NCI-H1092 treated with DMSO at 0.1 percent for 48 hours (cell line): ENCODE data around the gene DEDD2.

Experiments used
- DNase-seq: peaks from one replicate; lab custom pipeline; 2025; lab: John Stamatoyannopoulos, UW

DEDD2 gene

GRCh38 chr19:42198676-42199439 is 18.6 kb downstream of the DEDD2 start:
- no peak for DNase-seq

GRCh38 chr19:42197375-42197817 is 20.1 kb downstream of the DEDD2 start:
- DNase-seq = no peak

GRCh38 chr19:42196011-42197001 is 21.2 kb downstream of the DEDD2 start:
- no peak for DNase-seq

- no peak for DNase-seq
Measured at GRCh38 chr19:42193706-42194105, 23.8 kb downstream of the DEDD2 start.

- DNase-seq = no peak
Measured at GRCh38 chr19:42193294-42193693, 24.2 kb downstream of the DEDD2 start.

- DNase-seq = peak; percentile 12
Measured at GRCh38 chr19:42191855-42192254, 25.6 kb downstream of the DEDD2 start.

- DNase-seq = no peak
Measured at GRCh38 chr19:42191330-42191729, 26.1 kb downstream of the DEDD2 start.

GRCh38 chr19:42189133-42189532 is 28.3 kb downstream of the DEDD2 start:
- DNase-seq = no peak

GRCh38 chr19:42188665-42189064 is 28.8 kb downstream of the DEDD2 start:
- no peak for DNase-seq

GRCh38 chr19:42185277-42185676 is 32.2 kb downstream of the DEDD2 start:
- DNase-seq = no peak

- peak; percentile 64 for DNase-seq
Measured at GRCh38 chr19:42184401-42184861, 33.0 kb downstream of the DEDD2 start.

GRCh38 chr19:42178791-42179674 is 38.4 kb downstream of the DEDD2 start:
- DNase-seq = peak; percentile 27

- no peak for DNase-seq
Measured at GRCh38 chr19:42177686-42178019, 39.8 kb downstream of the DEDD2 start.

- DNase-seq = peak; percentile 91
Measured at GRCh38 chr19:42176990-42177685, 40.3 kb downstream of the DEDD2 start.

- no peak for DNase-seq
Measured at GRCh38 chr19:42176649-42176989, 40.9 kb downstream of the DEDD2 start.

- peak; percentile 30 for DNase-seq
Measured at GRCh38 chr19:42175952-42176648, 41.4 kb downstream of the DEDD2 start.

GRCh38 chr19:42174958-42175734 is 42.3 kb downstream of the DEDD2 start:
- DNase-seq = no peak

- DNase-seq = no peak
Measured at GRCh38 chr19:42174188-42174587, 43.3 kb downstream of the DEDD2 start.

GRCh38 chr19:42173695-42174094 is 43.8 kb downstream of the DEDD2 start:
- no peak for DNase-seq

GRCh38 chr19:42172261-42172660 is 45.2 kb downstream of the DEDD2 start:
- no peak for DNase-seq
